Bronchial epithelial cell (primary cell): Measurements from ENCODE around the gene CCL8. TPM values are rescaled to one million over a fixed set of nuclear protein-coding genes. Genes with fewer than 3 reads are reported as not detected.

Experiments used
- DNase-seq: peaks from one replicate; pipeline ENCODE4 v3.0.0-alpha.2; 2010; ENCODE audit warnings: low read depth
- FAIRE-seq: peaks from 2 replicates; lab custom pipeline; 2011; peaks lifted over from hg19 to GRCh38; lab: Jason Lieb, UNC
- H3K27me3 ChIP-seq: 2 replicates; pipeline ENCODE4 v1.5.1; 2011; ENCODE audit warnings: low read length; ENCODE audit not compliant: control insufficient read depth, insufficient read depth
- H3K36me3 ChIP-seq: 2 replicates; pipeline ENCODE4 v1.5.1; 2011; ENCODE audit warnings: low read length; ENCODE audit not compliant: control insufficient read depth, insufficient read depth
- H3K4me3 ChIP-seq: 2 replicates; pipeline ENCODE4 v1.5.1; 2011; ENCODE audit warnings: mild to moderate bottlenecking, low read depth, low read length, control low read depth
- total RNA-seq: library from RNA; depleted of rRNA; stranded (reverse); fragments of >200 nt; gene quantifications from 2 replicates; pipeline ENCODE4 v1.2.1, GENCODE V29; 2014
- TF ChIP-seq, protein P1 (sequence below): IDR thresholded peaks from 2 replicates; pipeline ENCODE4 v1.5.1; 2011; ENCODE audit warnings: mild to moderate bottlenecking, moderate library complexity, low read length, control low read depth, inconsistent platforms; ENCODE audit not compliant: insufficient read depth, severe bottlenecking

The CCL8 gene
- total RNA-seq, 1 donor from 2014 or later: not detected

DNA sequence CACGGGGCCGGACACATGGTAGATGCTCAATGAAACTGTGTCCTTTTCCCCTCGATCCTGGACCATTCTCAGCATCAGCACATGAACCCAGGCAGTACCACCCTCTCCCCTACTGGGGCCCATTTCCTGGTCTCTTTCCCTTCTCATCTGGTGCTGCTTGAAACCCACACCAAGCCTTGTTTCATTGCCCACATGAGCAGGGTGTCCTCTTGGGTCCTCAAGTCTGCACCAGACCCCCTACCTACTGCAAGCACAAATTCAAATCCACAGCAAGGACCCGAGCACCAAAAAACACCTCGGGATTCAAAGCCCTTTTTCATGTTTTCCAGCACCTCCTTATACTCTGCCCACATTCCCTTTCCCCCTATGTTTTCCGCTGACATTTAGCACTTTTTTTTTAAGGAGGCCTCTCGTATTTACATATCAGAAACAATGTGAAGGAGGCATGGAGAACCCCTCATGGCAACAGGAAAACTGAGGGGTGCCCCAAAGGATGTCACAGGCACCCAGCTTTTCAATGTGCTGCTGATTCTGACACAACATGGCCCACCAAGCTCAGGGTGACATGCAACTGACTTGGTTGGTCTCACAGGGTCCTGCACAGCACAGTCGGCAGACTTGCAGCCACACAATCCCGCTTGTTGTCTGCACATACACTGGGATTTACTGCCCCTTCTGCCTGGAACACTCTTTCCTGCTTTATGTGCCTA, 48.4 kb downstream of the CCL8 start:
- Histone ChIP-seq H3K27me3 (no peaks in the 10 kb centered on the region), H3K4me3 (no peak overlapping the region), H3K36me3 (no peaks in the 10 kb centered on the region)
- FAIRE-seq (no peak), DNase-seq (no peak)
- TF ChIP-seq, protein P1, sequence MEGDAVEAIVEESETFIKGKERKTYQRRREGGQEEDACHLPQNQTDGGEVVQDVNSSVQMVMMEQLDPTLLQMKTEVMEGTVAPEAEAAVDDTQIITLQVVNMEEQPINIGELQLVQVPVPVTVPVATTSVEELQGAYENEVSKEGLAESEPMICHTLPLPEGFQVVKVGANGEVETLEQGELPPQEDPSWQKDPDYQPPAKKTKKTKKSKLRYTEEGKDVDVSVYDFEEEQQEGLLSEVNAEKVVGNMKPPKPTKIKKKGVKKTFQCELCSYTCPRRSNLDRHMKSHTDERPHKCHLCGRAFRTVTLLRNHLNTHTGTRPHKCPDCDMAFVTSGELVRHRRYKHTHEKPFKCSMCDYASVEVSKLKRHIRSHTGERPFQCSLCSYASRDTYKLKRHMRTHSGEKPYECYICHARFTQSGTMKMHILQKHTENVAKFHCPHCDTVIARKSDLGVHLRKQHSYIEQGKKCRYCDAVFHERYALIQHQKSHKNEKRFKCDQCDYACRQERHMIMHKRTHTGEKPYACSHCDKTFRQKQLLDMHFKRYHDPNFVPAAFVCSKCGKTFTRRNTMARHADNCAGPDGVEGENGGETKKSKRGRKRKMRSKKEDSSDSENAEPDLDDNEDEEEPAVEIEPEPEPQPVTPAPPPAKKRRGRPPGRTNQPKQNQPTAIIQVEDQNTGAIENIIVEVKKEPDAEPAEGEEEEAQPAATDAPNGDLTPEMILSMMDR: no peak

- Histone ChIP-seq H3K36me3 (no peaks in the 10 kb centered on the region), H3K27me3 (no peaks in the 10 kb centered on the region), H3K4me3 (no peak overlapping the region)
- FAIRE-seq (no peak), DNase-seq (no peak)
- TF ChIP-seq, protein P1: no peak
Measured at GRCh38 chr17:34368196-34368945, 49.1 kb downstream of the CCL8 start.

GRCh38 chr17:34368946-34369500, 49.8 kb downstream of the CCL8 start:
- no peak for DNase-seq
- no peaks in the 10 kb centered on the region for H3K27me3 ChIP-seq
- H3K36me3 ChIP-seq: no peaks in the 10 kb centered on the region
- no peak overlapping the region for H3K4me3 ChIP-seq
- TF ChIP-seq, protein P1: no peak
- no peak for FAIRE-seq

DNA sequence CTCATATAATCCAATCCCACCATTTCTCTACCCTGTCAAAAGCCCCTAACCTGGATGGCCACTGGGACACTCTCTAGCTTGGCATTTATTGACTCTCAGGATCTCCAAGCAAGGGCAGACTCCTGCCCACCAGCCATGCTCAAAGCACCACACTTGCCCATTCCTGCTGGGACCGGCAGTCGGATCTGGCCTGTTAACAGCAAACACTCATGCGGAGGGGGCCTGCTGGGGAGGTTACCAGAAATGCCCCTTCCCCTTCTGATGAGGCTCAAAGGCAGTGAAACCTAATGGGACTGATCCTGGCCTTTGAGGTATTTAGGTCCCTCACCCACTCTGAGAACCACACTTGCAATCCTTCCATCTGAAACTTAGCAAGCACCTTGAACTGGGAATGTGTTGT, 50.3 kb downstream of the CCL8 start:
- FAIRE-seq (no peak), DNase-seq (no peak)
- TF ChIP-seq, protein P1: no peak
- Histone ChIP-seq H3K4me3 (no peak overlapping the region), H3K36me3 (no peaks in the 10 kb centered on the region), H3K27me3 (no peaks in the 10 kb centered on the region)

DNA sequence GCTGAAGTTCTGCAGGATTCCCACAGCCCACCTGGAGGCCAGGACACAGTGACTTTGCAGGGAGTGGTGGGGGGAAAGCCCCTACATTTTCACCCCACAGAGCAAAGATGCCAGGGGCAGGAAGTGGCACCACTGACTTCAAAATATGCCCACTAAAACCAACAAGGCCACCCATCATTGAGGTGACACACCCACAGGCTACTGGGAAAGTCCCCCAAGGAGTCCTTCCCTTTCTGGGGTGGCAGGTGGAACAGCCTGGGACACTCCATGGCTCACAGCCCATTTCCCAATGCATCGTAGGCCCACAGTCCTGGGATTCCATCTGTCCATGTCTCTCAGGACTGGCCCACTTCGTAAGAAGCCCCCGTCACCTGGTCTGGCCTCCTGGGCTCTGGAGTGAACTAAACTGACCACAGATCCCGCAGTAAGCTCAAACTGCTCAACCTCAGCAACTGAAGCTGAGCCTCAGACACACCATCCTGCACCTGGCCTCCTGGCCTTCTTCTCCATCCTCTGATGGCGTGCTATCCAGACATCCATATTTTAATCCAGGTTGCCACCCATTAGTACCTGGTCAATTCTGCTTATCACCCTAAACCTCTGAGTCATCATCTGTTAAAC, 51.3 kb downstream of the CCL8 start:
- DNase-seq (no peak), FAIRE-seq (no peak)
- Histone ChIP-seq H3K36me3 (no peaks in the 10 kb centered on the region), H3K4me3 (no peak overlapping the region), H3K27me3 (no peaks in the 10 kb centered on the region)
- TF ChIP-seq, protein P1: no peak
